Endometrial microvascular endothelial cells (primary cell): Measurements from ENCODE around the gene STAT2. TPM values are rescaled to one million over a fixed set of nuclear protein-coding genes. Genes with fewer than 3 reads are reported as not detected.
"Not testable (repeated sequence)": the region's sequence is repeated elsewhere in the genome, so short reads cannot be mapped to it uniquely, and the experiment has no call there.

ENCODE experiments used
- in situ Hi-C: cut with HindIII; loops from 2 replicates; pipeline ENCODE4 v1.10.0; 2017; ENCODE audit warnings: low sequenced_read_pairs, low pct_unique_long_range_greater_than_20kb; ENCODE audit errors: inconsistent ontology term
- total RNA-seq: library from RNA; depleted of rRNA; stranded (reverse); fragments of >200 nt; gene quantifications from one replicate; pipeline ENCODE4 v1.2.3, GENCODE V29; 2015; ENCODE audit errors: inconsistent ontology term

STAT2 gene
- total RNA-seq, 1 donor from 2014 or later: 66.7 TPM

- in situ Hi-C loops: no loop called here
Observed at GRCh38 chr12:56333679-56334489, 26.0 kb downstream of the STAT2 start, which contains the start of gene PAN2. Gene PAN2 (minus strand): TSS chr12:56334000. CDS start chr12:56333094, 906 bp downstream.

GRCh38 chr12:56333197-56333678, 26.7 kb downstream of the STAT2 start:
- in situ Hi-C loops: no loop called here

- in situ Hi-C loops: no loop called here
Observed at GRCh38 chr12:56332512-56333196, 27.3 kb downstream of the STAT2 start.

- in situ Hi-C loops: no loop called here
Observed at GRCh38 chr12:56330936-56331490, 28.9 kb downstream of the STAT2 start.

GRCh38 chr12:56326533-56326932, 33.4 kb downstream of the STAT2 start:
- in situ Hi-C loops: no loop called here

GRCh38 chr12:56326126-56326525, 33.8 kb downstream of the STAT2 start:
- in situ Hi-C loops: no loop called here

GRCh38 chr12:56324206-56324605, 35.7 kb downstream of the STAT2 start:
- in situ Hi-C loops: no loop called here

- in situ Hi-C loops: not testable (repeated sequence)
Observed at GRCh38 chr12:56321610-56322009, 38.3 kb downstream of the STAT2 start.

- in situ Hi-C loops: no loop called here
Observed at GRCh38 chr12:56321027-56321426, 38.9 kb downstream of the STAT2 start.

- in situ Hi-C loops: no loop called here
Observed at GRCh38 chr12:56317675-56318074, 42.2 kb downstream of the STAT2 start.

GRCh38 chr12:56315622-56316473, 44.1 kb downstream of the STAT2 start, which contains the start of gene CNPY2:
Gene CNPY2 (minus strand): TSS chr12:56315988. CDS start chr12:56315217, 771 bp downstream.
- in situ Hi-C loops: no loop called here

GRCh38 chr12:56315249-56315621, 44.7 kb downstream of the STAT2 start:
- in situ Hi-C loops: no loop called here

GRCh38 chr12:56311003-56311402, 48.9 kb downstream of the STAT2 start:
- in situ Hi-C loops: no loop called here

GRCh38 chr12:56308714-56309113, 51.2 kb downstream of the STAT2 start:
- in situ Hi-C loops: no loop called here

GRCh38 chr12:56307221-56307965, 52.5 kb downstream of the STAT2 start:
- in situ Hi-C loops: no loop called here

GRCh38 chr12:56304872-56305590, 54.9 kb downstream of the STAT2 start:
- in situ Hi-C loops: no loop called here

- in situ Hi-C loops: no loop called here
Observed at GRCh38 chr12:56304276-56304675, 55.6 kb downstream of the STAT2 start.
